NCI-H1092 treated with DMSO at 0.1 percent for 48 hours (cell line): ENCODE data around the gene CNR2.
"Not testable (repeated sequence)": the region's sequence is repeated elsewhere in the genome, so short reads cannot be mapped to it uniquely, and the experiment has no call there.

ENCODE experiments used
- DNase-seq: peaks from one replicate; lab custom pipeline; 2025; lab: John Stamatoyannopoulos, UW

CNR2 gene

GRCh38 chr1:23913212-23913880, at the start of gene CNR2:
CNR2 (minus strand) TSS chr1:23913362; CDS start chr1:23875617, 37,745 bp downstream.
- DNase-seq, result no peak

GRCh38 chr1:23960291-23961020, 47.3 kb upstream of the CNR2 start:
- peak; percentile 76 for DNase-seq

- DNase-seq, result peak; percentile 99
Measured at GRCh38 chr1:23959461-23960290, 46.5 kb upstream of the CNR2 start, which contains the start of gene PNRC2. PNRC2 (plus strand) TSS chr1:23959828; CDS start chr1:23961458, 1,630 bp downstream.

- DNase-seq, result peak; percentile 93
Measured at GRCh38 chr1:23958810-23959460, 45.8 kb upstream of the CNR2 start.

GRCh38 chr1:23958040-23958809, 45.1 kb upstream of the CNR2 start:
- DNase-seq, result not testable (repeated sequence)

DNA sequence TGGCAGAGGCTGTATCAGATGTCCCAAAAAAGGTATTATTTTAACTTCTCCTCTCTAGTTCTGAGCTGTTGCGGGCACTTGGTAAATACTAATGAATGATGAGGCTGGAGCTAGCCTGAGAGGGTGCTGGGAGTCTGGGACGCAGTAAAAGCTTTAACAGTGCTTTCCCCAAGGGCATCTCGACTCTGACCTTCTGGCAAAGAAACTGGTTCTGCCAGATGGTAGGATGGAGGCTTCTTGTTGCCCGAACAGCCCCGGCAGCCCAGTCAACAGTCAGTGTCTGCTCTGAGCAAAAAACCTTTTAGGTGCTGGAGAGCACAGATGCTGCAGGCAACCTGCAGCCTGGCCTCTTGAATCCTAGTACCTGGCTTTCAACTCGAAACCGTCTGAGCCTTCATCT, 43.9 kb upstream of the CNR2 start:
- DNase-seq, result peak; percentile 53

DNA sequence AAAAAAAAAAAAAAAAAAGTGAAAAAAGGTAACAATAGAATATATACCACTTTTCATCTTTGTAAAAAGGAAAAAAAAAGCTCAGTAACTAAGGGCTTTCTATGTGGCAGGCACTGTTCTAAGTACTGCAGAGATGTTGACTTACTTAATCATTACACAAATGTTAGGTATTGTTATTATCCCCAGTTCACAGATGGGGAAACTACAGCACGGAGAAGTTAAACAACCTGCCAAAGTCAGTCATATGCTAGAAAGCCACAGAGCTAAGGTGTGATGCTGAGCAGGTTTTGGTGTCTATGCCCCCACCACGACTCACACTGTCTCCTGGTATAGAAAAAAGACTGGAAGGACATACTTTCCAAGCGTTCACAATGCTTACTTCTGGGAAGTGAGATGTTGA, 39.9 kb upstream of the CNR2 start:
- no peak for DNase-seq

- DNase-seq, result no peak
Measured at GRCh38 chr1:23947366-23947765, 34.2 kb upstream of the CNR2 start.

DNA sequence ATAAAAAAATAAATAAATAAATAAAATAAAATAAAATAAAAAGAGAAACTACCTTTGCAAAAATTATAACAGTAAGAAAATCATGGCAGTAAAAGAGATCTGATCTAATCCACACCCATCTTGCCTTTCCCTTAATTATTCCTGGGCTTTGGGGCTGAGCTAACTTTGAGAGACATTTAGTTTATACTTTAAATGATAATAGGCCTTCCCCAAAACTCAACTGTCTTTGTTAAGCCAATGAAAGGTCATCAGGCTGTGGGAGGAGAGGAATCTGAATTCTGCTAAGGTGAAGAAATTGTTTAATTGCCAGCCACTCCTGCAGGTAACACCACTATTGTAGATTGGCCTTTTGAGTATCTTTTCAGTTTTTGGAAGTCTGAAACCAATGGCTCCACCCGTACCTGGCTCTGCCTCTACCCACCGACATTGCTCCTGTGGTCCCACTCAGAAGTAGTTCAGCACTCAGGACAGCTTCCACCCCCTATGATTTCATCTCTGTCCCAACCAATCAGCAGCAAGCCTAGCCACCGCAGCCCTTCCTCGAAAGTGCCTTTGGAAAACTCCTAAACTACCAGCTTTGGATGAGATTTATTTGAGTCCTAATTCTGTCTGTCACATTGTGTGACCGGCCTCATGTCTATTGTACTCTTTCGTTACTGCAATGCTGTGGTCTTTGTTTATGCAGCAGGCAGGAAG, 23.5 kb upstream of the CNR2 start:
- no peak for DNase-seq

DNA sequence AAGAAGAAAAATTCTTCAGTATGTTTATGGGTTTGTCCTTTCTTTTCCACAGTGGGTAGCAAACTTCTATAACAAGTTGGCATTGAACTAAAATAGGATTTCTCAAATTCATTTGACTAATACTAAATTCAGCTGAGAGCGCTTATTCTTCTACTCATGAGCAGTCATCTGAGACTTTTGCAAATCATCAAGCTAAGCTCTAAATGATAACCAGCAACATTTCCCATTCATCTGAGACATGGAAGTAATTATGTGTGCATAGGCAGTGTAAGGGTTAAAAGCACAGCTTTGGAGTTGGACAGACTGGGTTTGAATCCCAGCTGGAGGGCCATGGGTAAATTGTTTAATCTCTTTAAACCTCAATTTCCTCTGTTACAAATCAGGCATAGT, 18.3 kb upstream of the CNR2 start:
- DNase-seq, result no peak

- DNase-seq, result no peak
Measured at GRCh38 chr1:23930861-23931490, 17.8 kb upstream of the CNR2 start.

DNA sequence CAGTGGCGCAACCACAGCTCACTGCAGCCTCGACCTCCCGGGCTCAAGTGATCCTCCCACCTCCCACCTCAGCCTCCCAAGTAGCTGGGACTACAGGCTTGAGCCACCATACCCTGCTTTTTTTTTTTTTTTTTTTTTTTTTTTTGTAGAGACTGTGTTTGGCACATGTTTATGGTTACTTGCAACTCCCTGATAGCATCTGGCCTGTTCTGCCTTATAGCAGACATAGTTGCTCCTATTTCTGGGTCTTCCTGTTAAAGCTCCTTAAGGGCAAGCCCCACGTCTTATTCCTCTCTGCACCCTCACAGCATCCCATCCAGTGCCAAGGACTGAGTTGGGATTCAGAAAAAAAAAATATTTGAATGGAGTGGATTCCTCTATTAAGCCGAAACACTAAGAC, 17.1 kb upstream of the CNR2 start:
- DNase-seq, result no peak

DNA sequence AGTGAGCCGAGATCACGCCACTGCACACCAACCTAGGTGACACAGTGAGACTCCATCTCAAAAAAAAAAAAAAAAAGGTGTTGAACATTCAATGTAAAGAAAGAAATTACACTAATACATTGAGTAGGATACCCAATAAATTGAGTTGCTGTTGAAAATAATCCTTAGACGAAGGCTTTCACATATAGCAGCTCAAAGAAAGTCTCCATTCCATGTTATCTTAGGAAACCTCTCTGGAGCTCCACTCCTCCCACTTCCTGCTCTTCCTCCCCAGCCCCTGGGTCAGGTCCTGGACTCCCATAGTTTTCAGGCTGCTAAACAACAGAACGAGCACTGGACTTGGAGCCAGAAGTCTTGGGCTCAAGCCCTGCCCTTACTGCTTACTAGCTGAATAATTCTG, 15.6 kb upstream of the CNR2 start:
- DNase-seq, result no peak

- no peak for DNase-seq
Measured at GRCh38 chr1:23927097-23927496, 13.9 kb upstream of the CNR2 start.

DNA sequence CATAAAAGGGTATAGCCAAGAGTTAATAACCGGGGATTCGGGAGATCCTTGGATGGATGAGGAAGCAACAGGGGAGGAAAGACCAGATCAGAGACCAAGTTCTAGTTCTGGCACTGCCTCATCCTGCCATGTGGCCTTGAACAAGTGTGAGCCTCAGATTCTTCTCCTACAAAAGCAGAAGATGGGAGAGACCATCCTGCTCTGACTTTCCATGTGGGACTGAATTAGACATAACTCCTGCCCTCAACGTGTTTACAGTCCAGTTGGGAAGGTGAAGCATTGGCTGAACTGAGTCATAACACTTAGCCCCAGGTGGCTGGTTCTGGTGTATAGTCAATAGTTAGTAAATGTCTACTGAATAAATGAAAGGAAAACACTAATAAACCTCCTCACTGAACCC, 12.1 kb upstream of the CNR2 start:
- DNase-seq, result no peak

GRCh38 chr1:23924601-23925000, 11.4 kb upstream of the CNR2 start:
- DNase-seq, result no peak

DNA sequence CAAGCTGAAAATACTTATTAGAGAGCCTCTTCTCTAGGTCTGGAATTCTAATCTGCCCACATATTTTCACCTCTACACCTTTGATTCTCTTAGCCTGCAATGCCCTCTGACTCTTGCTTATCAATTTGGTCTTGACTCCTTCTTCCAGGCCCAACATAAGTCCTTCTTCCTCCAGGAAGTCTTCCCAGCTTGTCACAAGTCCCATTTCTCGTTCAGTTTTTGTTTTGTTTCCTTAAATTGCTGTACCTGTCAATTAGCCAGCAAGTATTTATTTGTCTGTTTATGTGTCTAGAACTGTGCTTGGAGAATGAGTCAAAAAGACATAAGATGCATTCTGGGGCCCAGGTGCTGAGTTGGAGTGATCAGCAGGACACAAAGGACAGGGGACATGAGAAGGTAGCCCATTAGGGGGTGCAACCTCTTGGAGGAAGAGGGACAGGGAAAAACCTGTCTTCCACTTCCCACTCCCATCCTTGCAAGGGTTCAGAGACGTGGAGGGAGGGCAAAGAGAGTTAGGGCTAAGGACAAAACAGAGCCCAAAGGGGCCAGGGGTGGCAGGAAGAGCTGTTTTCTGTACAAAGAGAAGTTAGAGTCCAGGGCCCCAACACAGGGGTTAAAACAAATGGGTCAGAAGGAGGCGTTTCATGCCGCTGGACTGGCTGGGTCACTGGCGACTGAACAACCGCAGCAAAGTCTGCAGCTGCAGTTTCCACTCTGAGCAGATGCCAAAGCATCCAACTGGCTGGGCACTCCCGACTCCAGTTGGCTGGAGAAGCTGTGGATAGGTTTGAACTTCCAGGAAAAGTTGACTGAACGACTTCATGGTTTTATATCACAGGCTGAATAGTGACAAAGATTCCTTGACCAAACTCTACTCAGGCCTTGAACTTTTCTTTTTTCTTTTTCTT, 10.7 kb upstream of the CNR2 start:
- no peak for DNase-seq

DNA sequence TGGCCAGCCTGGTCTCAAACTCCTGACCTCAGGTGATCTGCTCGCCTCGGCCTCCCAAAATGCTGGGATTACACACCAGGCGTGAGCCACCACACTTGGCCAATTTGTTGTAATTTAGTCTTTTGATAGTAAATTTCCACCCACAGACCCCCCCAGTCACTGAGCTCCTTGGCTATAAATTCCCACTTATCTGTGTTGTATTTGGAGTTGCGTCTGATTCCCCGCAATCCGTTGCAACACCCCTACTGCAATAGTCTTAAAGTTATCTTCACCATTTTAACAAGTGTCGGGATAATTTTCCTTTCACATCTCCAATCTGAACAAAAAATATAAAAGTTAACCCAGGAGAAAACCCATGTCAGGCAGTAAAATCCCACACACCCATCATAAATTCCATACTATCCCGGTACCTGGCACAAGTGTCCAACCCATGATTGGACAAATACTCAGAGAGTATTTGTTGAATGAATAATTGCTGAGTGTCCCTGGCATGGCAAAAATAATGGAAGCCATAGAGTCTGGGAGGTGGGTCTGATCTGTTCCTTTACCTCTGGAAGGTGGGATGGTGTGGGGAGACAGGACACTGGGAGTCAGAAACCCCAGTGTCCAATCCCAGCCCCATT, 9.3 kb upstream of the CNR2 start:
- no peak for DNase-seq
